ENCODE results near the gene ZNF385B.
"Not testable (repeated sequence)": the region's sequence is repeated elsewhere in the genome, so short reads cannot be mapped to it uniquely, and the experiment has no call there.

ZNF385B gene

GRCh38 chr2:179800776-179801175 is 60.6 kb downstream of the ZNF385B start:
- no peak for DNase-seq

DNA sequence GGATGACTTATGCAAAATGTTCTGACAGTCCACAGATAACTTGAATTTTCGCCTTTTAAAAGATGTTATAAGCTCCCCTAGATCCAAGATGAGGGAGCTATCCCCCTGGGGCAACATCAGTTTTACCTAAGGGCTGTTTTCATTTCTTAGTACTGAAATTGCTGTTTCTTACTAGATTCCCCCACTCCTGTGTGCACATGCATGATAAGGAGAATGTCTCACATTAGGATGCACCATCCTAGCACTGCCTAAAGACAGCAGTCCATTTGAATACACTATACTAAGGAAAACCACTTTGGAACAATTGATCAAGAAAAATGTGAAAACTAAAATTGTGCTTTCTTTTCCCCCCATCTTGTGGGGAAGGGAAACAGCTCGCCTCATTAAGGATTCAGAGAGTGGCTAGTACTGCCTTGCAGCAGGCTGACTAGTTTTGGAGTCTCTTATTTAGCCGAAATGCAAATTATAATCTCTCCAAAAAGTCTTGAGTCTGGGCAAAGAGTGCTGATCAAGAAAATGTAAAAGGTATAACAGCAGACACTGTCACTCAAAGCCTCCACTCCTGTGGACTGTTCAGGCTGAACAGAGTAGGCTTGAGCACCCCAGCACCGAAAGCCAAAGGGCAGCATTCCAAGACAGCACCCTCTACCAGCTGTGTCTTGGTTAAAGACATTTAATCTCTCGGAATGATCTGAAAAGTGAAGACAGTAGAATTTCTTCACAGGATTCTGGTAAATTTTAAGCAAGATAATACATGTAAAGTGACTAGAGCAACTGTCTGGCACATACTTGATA is 65.0 kb downstream of the ZNF385B start:
- no peak for DNase-seq

DNA sequence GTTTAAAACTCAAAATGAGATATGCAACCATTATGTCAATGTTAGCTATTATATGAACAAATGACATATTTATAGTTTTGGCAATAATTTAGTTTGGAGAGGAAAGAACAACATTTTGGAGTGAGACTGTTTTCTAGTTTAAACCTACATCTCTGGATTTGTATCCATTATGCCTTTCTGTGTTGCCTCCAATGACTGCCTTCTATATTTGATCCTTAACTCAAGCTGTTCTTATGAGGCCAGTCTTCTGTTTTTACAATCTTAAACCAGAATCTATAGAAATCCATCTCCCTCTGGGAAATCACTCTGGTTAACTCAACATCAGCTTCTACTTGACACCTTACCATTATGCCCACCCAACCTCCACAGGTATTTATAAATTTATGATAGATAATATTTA is 67.5 kb downstream of the ZNF385B start:
- DNase-seq: no peak

DNA sequence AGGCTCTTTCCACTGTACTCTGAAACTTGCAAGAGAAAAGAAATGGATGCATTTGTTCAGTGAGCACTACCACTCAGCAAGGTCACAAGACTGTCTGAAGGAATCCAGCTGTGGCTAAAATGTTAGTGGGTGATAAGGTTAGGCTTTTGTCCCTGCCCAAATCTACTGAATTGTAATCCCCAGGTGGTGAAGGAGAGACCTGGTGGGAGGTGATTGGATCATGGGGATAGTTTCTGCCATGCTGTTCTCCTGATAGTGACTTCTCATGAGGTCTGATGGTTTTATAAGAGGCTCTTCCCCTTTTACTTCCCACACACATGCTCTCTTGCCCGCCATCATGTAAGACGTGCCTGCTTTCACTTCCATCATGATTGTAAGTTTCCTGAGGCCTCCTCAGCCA is 68.2 kb downstream of the ZNF385B start:
- no peak for DNase-seq

DNA sequence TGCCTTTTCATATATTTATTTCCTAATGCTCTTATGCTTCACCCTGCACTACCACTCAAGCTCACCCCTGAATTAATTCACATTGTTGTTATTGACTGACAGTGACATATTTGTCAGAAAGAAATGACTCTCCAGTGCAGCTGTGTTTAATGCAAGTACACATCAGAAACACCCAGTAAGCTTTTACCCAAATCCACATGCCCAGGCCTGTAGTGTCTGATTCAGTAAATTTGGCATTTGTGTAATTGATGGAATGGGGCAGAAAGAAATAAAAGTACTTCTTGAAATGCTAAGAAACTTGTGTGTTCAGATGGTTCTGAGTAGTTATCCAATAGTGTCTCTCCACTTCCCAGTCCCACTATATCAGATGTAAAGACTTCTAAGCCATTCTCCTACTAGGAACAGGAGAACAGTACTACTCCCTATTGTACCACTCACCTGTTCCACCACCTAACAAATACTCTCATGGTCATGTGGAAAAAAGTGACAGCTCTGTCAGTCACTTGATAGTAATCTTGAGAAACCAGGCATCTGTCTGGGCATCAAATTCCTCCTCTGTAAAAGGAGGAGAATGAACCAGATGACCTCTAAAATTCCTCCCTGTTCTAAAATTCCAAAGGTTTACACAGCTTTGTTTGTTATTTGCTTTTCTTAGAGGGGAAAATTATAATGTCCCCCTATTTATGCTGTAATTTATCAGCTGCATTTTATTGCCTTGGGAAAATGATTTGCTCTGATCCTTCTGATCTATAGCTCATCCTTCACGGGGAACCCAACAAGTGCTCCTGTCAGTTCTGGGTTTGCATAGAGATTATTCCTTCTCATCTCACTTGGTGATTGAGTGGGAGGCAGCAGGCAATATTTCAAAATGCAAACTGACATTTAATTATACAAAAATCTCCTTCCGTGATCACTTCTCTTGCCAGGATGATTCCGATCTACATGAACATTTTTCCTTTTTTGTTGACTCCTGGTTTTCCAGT is 70.9 kb downstream of the ZNF385B start:
- DNase-seq: no peak

GRCh38 chr2:179788104-179788503 is 73.3 kb downstream of the ZNF385B start:
- DNase-seq: no peak

GRCh38 chr2:179787601-179788000 is 73.8 kb downstream of the ZNF385B start:
- no peak for DNase-seq

- DNase-seq: no peak
Observed at GRCh38 chr2:179785902-179786301, 75.5 kb downstream of the ZNF385B start.

GRCh38 chr2:179782346-179782745 is 79.1 kb downstream of the ZNF385B start:
- DNase-seq: not testable (repeated sequence)

GRCh38 chr2:179773986-179774385 is 87.4 kb downstream of the ZNF385B start:
- no peak for DNase-seq

GRCh38 chr2:179772346-179772745 is 89.1 kb downstream of the ZNF385B start:
- no peak for DNase-seq

DNA sequence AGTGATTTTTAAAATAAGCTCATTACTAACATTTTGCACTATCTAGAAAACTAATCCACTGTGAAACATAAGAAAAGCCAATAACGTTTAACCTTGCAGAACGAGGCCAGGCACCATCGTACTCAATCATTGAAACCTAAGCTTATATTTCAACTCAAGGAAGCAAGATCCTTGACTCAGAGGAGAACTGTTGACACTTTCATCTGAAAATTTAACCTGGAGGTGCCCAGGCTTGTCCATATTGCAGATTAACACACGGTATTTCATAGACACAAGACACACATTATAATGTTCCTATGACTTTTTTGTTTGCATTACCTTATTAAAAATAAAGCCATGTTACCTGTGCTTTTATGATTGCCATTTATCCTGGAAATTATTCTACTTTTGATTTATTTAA is 89.6 kb downstream of the ZNF385B start:
- DNase-seq: no peak

DNA sequence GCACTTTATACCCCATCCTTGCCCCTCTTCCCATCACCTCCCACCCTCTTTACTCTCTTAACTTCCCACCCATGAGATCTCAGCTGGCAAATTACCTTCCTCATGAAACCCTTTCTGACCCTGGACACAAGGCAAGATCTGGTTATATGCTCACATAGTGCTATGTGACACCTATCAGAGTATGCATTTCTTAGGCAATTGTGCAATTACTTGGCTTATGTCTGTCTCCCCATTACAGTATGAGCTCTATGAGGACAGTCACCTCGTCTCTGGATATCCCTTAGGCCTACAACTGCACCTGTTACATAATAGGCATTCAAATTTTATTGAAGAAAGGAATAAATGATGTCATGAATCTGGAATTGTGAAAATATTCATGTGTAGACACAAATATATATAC is 91.4 kb downstream of the ZNF385B start:
- no peak for DNase-seq

DNA sequence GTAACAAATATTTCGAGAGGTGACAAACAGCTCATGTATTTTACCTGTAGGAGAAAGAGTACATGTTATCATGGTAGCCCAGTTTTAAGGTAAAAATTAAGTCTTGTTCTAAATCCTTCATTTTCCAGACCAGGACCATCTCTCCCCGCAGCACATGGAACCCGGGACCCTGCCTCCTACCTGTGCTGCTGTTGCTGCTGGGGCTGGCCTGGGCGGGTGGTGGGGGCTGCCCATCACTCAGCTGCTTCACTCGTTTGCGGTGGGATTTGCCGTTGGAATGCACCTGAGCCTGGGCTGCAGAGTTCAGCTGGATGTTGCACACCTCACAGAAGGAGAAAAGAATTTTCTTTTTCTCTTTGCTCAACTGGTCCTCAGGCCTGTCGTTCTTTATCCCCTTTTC is 92.1 kb downstream of the ZNF385B start:
- DNase-seq: no peak

- DNase-seq: no peak
Observed at GRCh38 chr2:179768765-179769164, 92.6 kb downstream of the ZNF385B start.

GRCh38 chr2:179765666-179766065 is 95.7 kb downstream of the ZNF385B start:
- no peak for DNase-seq

- no peak for DNase-seq
Observed at GRCh38 chr2:179764710-179765109, 96.7 kb downstream of the ZNF385B start.

- DNase-seq: no peak
Observed at GRCh38 chr2:179758636-179759035, 102.8 kb downstream of the ZNF385B start.

- DNase-seq: no peak
Observed at GRCh38 chr2:179751163-179751809, 110.1 kb downstream of the ZNF385B start.

DNA sequence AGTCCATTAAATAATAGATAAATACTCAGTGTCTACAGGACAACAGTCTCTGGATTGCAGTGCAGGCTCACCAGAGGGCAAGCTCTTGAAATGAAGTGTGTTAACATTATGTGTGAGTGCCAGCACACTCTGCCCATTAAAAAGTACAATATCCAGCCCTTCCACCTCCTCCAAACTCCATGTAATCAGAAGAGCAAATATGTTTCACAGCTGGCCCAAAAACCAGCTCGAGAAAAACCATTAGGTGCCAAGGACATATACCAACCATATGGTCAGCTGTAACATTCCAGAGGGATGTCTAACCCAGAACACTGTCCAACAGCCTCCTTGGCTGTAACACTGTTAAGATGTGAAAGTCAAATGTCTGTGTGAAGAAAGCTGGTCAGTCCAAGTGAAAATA is 112.2 kb downstream of the ZNF385B start:
- no peak for DNase-seq

DNA sequence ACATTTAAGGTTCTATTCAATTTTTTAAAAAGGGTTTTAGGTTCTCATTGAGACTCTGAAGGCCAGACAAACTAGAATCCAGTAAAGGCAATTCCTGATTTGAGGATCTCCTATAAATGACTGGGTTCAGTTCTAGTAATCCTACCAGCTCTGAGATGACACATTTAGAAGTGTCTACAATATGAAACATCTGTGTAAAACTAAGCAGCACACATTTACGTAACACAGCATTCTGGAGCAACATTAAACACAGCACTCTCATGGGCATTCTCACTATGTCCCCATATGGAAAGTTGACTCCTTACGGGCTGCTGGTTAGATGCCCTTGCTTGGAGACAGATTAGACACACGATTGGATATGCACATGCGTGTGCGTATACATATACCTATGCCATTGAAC is 114.4 kb downstream of the ZNF385B start:
- no peak for DNase-seq

- no peak for DNase-seq
Observed at GRCh38 chr2:179745635-179746256, 115.7 kb downstream of the ZNF385B start.

DNA sequence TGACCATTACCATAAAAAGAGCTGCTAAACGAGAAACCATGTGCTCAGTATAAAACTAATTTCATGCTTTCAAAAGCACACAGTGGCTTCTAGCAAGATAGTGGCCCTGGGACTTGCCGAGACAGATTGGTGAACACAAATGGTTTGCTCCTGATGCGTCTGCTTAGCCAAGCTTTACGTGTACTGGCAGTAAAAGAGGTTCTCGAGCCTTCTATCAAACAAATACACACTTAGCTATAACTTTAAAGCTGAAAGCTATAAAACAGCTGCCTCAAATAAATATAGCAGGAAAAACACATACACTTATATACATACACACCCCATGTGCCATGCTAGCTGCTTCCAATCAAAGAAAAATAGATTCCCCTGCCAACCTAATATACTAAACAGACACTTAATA is 117.0 kb downstream of the ZNF385B start:
- DNase-seq: no peak
